GM12875 (cell line): ENCODE data around the gene ATP8B3.

Experiments used
- H3K4me3 ChIP-seq: one replicate; pipeline ENCODE4 v1.5.1; 2011; ENCODE audit warnings: low read depth, low read length, control low read depth
- TF ChIP-seq, protein P1 (sequence below): IDR thresholded peaks from 2 replicates; pipeline ENCODE4 v1.5.1; 2011; ENCODE audit warnings: low read depth, mild to moderate bottlenecking, control low read depth, inconsistent platforms, low read length, moderate library complexity, borderline replicate concordance; ENCODE audit not compliant: insufficient read depth

The ATP8B3 gene

DNA sequence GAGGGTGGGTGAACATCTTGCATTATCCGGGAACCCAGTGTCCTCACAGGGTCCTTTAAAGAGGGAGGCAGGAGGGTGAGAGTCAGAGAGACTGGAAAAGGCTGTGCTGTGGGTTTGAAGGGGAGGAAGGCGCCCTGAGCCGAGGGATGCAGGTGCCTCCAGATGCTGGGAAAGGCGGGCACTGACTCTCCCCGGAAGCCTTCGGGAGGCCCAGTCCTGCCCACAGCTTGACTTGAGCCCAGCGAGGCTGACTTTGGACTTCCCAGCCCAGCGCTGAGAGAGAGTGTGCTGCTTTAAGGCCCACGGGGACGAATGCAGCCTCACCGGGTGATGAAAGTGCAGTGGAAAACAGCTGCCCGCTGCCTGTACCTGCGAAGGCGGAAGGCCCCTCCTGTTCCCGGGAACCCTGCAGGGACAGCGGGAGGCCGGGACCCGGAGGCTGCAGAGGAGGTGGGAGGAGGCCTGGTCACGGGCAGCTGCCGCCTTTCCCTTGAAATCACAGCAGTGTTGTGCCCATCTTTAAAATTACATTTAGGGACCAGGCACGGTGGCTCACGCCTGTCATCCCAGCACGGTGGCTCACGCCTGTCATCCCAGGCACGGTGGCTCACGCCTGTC, 20.1 kb upstream of the ATP8B3 start:
- TF ChIP-seq, protein P1, sequence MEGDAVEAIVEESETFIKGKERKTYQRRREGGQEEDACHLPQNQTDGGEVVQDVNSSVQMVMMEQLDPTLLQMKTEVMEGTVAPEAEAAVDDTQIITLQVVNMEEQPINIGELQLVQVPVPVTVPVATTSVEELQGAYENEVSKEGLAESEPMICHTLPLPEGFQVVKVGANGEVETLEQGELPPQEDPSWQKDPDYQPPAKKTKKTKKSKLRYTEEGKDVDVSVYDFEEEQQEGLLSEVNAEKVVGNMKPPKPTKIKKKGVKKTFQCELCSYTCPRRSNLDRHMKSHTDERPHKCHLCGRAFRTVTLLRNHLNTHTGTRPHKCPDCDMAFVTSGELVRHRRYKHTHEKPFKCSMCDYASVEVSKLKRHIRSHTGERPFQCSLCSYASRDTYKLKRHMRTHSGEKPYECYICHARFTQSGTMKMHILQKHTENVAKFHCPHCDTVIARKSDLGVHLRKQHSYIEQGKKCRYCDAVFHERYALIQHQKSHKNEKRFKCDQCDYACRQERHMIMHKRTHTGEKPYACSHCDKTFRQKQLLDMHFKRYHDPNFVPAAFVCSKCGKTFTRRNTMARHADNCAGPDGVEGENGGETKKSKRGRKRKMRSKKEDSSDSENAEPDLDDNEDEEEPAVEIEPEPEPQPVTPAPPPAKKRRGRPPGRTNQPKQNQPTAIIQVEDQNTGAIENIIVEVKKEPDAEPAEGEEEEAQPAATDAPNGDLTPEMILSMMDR = no peak
- H3K4me3 ChIP-seq = no peak overlapping the region

DNA sequence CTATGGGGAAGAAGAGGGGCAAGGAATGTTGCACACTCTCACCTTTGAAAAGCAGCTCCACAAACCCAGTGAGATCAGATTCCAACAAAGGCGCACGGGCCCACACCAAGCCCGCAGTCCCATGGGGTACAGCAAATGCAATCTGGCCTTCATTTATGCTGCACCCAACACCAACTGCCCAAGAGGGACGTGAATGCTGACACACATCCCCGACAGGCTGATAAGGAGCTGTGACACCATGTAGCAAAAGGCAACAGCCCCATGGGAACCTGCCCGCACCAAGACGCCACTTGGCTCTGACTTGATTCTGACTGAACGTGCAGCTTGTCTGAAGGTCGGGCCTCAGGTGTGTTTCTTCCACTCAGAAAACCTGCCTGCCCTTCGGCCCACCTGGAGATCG, 18.9 kb upstream of the ATP8B3 start:
- no peak overlapping the region for H3K4me3 ChIP-seq
- TF ChIP-seq, protein P1 = no peak

DNA sequence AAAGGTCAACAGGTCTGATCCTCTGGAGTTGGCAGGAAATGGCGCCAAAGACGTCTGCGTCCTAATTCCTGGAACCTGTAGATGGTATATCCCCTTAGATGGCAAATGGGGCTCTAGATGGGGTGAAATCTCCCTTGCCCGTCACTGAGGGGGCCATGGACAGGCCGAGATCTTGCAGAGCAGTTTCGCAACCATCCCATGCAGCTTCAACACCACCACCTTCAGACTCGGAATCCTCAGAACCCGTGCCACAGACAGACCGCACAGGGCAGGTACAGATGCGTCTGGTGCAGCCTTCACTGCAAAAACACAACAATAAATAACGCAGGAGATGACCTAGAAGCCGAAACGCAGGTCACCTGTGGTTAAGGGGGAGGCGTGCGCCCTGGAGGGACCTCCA, 18.5 kb upstream of the ATP8B3 start:
- TF ChIP-seq, protein P1 = no peak
- no peak overlapping the region for H3K4me3 ChIP-seq

DNA sequence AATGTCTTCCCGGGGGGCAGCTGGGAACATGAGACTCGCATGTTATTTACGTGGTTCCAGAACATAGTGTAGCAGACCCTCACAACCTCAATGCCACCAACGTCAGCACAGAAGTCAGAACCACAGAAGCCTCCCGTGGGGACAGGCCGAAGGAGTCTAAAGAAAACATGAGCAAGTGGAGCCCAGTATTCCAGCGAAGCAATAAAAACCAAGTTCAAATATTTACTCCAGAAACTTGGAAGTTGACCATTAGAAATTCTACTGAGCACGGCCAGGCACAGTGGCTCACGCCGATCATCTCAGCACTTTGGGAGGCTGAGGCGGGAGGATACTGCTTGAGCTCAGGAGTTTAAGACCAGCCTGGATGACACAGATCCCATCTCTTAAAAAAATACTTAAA, 17.9 kb upstream of the ATP8B3 start:
- TF ChIP-seq, protein P1 = no peak

DNA sequence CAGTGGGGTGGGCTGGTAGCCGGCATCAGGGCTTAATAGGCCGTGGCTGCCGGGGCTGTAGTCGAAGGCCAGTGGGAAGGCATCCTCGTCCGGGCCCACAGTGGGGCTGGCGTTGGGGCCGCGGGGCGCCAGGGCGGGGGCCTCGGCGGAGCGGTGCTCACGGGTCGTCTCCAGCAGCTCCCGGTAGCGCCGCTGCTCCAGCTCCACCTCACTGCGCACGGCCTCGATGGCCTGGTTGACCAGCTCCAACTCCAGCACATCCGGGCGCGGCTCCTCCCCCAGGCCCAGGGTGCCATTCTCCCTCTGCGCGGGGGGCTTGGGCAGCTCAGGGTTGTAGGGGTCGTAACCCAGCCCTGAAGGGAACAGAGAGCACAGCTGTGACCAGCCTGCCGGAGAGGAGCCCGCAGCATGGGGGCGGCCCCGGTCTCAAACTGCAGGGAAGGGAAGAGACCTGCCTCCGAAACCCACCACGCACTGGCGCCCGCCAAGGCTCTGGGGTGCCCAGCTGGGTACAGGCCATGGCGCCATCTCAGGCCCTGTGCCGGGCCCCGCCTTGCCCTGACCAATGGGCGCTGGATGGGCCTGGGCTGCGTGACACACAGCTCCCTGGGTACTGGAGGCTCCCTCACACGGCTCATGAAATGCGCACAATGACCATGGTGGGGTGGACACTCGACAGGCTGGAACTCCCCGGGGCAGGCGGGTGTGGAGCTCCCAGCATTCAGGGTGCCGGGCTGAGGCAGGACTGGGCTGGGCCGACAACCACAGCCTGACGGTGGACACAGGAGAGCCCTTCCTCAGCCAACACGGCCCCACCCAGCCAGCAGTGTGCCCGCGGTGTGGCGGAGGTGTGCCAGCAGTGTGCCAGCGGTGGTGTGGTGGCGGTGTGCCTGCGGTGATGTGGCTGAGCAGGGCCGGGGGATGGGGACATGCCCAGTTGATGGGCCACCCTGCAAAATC, 16.5 kb upstream of the ATP8B3 start:
- H3K4me3 ChIP-seq = no peak overlapping the region
- TF ChIP-seq, protein P1 = no peak

More for the DNA sequence above, 17.9 kb upstream of the ATP8B3 start:
- no peak overlapping the region for H3K4me3 ChIP-seq

DNA sequence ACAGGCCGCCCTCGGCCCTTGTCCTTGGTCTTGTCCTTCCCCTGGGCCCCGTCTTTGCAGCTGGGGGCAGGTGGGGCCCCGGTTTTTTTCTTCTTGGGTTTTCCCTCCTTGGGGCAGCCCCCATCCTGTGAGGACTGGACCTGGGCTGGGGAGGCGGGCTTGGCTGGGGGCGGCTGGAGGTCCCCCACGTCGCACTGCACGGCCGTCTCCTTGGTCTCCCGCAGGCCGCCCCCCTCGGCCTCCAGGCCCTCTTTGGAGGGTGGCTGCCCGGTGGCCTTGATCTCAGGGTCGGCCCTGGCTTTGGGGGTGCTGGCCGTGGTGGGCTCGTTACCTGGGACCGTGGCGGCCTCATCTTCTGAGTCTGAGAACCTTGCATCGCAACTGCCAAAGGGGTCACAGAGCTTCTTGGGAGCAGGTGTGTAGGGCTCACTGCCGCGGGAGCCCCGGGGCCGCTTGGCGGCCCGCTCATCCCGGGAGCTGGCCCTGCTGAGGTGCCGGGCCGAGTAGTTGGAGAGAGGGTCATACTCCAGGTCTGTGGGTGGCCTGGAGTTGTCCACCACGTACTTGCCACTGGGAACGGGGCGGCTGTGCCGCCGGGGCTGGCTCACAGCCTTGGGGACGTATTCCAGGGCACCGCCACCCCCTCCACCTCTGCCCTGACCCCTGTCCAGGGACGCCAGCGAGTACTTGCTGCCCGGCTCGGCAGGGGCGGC, 15.6 kb upstream of the ATP8B3 start:
- TF ChIP-seq, protein P1 = no peak
- no peak overlapping the region for H3K4me3 ChIP-seq
